Neural crest cell (in vitro differentiated cells): ENCODE measurements around the gene CXCR4. TPM values are rescaled to one million over a fixed set of nuclear protein-coding genes. Genes with fewer than 3 reads are reported as not detected.
A peak's percentile ranks its signal among the peaks of the same experiment; 100 is the strongest.

Experiments
- DNase-seq: peaks from one replicate; pipeline ENCODE4 v3.0.0; 2021; ENCODE audit warnings: low read depth, mixed read lengths, low spot score
- H3K27ac Mint-ChIP-seq: one replicate; pipeline ENCODE4 v1.8.0; 2021; ENCODE audit warnings: mild to moderate bottlenecking, mixed read lengths; ENCODE audit not compliant: unreplicated experiment
- H3K27me3 Mint-ChIP-seq: 2 replicates; pipeline ENCODE4 v1.8.0; 2021; ENCODE audit warnings: low read depth, mild to moderate bottlenecking, mixed read lengths
- H3K36me3 Mint-ChIP-seq: 2 replicates; pipeline ENCODE4 v1.8.0; 2021; ENCODE audit warnings: low read depth, mild to moderate bottlenecking, mixed read lengths
- H3K4me1 Mint-ChIP-seq: 2 replicates; pipeline ENCODE4 v1.8.0; 2021; ENCODE audit warnings: mixed read lengths
- H3K4me3 Mint-ChIP-seq: one replicate; pipeline ENCODE4 v1.8.0; 2021; ENCODE audit warnings: mild to moderate bottlenecking, mixed read lengths
- H3K9me3 Mint-ChIP-seq: 2 replicates; pipeline ENCODE4 v1.8.0; 2021; ENCODE audit warnings: mixed read lengths
- CTCF ChIP-seq: fragments of 200-600 bp; sonication (generic); conservative IDR thresholded peaks from 2 replicates; pipeline ENCODE4 v1.5.0; 2021; ENCODE audit warnings: antibody characterized with exemption, mild to moderate bottlenecking
- total RNA-seq: library from RNA; stranded (reverse); gene quantifications from 2 replicates; pipeline ENCODE4 v1.2.1, GENCODE V29; 2021

CXCR4 gene
- total RNA-seq, 1 donor from 2014 or later = 37.5 TPM

GRCh38 chr2:136127356-136127755 is 9.4 kb upstream of the CXCR4 start:
- Mint-ChIP-seq H3K9me3 (no peaks in the 10 kb centered on the region), H3K4me3 (no peak overlapping the region), H3K4me1 (peaks cover 32% of the 10 kb centered on the region), H3K36me3 (no peaks in the 10 kb centered on the region), H3K27ac (no peak overlapping the region), H3K27me3 (no peaks in the 10 kb centered on the region)
- no peak for DNase-seq
- TF ChIP-seq CTCF = no peak

DNA sequence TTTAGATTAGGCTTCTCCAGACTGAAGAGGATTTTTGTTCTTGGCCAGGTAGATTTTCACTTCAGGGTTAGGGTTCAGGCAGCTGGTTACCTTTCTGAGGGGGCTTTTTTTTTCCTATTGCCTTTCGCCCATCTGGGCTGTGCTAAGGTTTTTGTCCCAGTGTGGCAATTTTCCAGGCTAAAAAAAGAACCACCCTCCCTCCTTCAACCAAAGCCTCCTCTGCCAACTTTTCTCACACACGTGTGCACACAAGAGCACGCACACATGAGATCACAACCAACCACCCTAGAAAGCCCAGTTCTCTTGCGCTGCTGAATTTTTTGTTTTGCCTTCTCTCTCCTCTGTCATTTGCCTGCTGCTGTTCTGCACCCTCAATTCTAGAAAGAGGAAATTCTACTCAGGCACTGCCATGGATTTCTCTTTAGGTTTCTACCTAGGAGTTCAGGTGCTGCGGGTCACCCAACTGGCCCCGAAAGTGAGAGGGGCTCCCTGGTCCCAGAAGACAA is 8.5 kb upstream of the CXCR4 start:
- no peak for TF ChIP-seq CTCF
- no peaks in the 10 kb centered on the region for H3K9me3 Mint-ChIP-seq
- H3K27ac Mint-ChIP-seq = no peak overlapping the region
- H3K36me3 Mint-ChIP-seq = no peaks in the 10 kb centered on the region
- H3K27me3 Mint-ChIP-seq = peaks cover 3% of the 10 kb centered on the region
- H3K4me1 Mint-ChIP-seq = peaks cover 35% of the 10 kb centered on the region
- no peak overlapping the region for H3K4me3 Mint-ChIP-seq
- no peak for DNase-seq

DNA sequence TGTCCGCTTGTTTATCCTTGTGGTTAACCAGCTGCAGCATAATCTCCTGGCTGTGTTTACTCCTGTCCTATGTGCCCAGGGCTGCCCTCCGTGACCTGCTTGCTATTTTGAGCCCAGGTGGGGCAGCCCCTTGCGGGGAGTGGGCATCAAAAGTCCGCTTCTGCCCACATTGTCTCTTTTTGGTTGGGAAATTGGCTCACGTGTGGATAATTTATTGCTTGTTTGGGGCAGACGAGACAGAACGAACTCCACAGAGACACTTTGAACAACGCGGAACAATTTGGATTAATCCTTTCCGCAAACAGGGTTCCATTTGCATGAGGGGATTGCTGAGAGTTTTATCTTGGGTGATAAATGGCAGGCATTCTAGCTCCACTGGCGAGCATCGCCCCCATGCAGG is 8.1 kb upstream of the CXCR4 start:
- DNase-seq = no peak
- peaks cover 36% of the 10 kb centered on the region for H3K4me1 Mint-ChIP-seq
- H3K36me3 Mint-ChIP-seq = no peaks in the 10 kb centered on the region
- H3K27me3 Mint-ChIP-seq = peaks cover 7% of the 10 kb centered on the region
- TF ChIP-seq CTCF = no peak
- no peaks in the 10 kb centered on the region for H3K9me3 Mint-ChIP-seq
- H3K27ac Mint-ChIP-seq = no peak overlapping the region
- no peak overlapping the region for H3K4me3 Mint-ChIP-seq

DNA sequence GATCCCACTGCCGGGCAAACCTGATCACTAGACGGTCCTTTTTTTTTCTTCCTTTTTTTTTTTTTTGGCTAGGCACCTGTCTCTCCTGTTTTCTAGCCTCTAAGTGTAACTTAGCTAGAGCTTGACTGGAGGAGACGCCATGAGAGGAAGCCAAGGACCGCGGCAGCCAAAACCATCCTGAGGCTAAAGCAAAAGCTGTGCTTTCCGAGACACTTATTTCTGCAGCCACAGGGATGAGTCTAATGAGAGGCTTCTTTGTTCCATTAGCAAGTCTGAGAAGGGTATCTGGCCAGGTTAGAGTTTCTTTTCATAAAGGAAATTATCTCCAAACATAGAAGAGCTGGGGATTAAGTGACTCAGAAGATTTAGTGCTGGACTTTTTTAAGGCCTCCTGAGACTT is 7.3 kb upstream of the CXCR4 start:
- TF ChIP-seq CTCF = no peak
- no peak overlapping the region for H3K4me3 Mint-ChIP-seq
- H3K36me3 Mint-ChIP-seq = no peaks in the 10 kb centered on the region
- no peak overlapping the region for H3K27ac Mint-ChIP-seq
- DNase-seq = no peak
- peaks cover 42% of the 10 kb centered on the region for H3K4me1 Mint-ChIP-seq
- H3K27me3 Mint-ChIP-seq = peaks cover 14% of the 10 kb centered on the region
- H3K9me3 Mint-ChIP-seq = no peaks in the 10 kb centered on the region

- peaks cover 47% of the 10 kb centered on the region for H3K4me1 Mint-ChIP-seq
- H3K36me3 Mint-ChIP-seq = no peaks in the 10 kb centered on the region
- no peak overlapping the region for H3K27ac Mint-ChIP-seq
- H3K9me3 Mint-ChIP-seq = no peaks in the 10 kb centered on the region
- no peak for DNase-seq
- no peak for TF ChIP-seq CTCF
- peaks cover 17% of the 10 kb centered on the region for H3K27me3 Mint-ChIP-seq
- no peak overlapping the region for H3K4me3 Mint-ChIP-seq
Measured at GRCh38 chr2:136124805-136125204, 6.9 kb upstream of the CXCR4 start.

GRCh38 chr2:136122661-136123060 is 4.7 kb upstream of the CXCR4 start:
- Mint-ChIP-seq H3K27ac (peak overlapping the region; percentile 19), H3K27me3 (peaks cover 35% of the 10 kb centered on the region), H3K4me1 (peaks cover 65% of the 10 kb centered on the region), H3K36me3 (no peaks in the 10 kb centered on the region), H3K9me3 (no peaks in the 10 kb centered on the region), H3K4me3 (peak overlapping the region; percentile 52)
- no peak for DNase-seq
- TF ChIP-seq CTCF = no peak
